ENCODE data around the gene BMP6.

BMP6 gene

GRCh38 chr6:7725849-7726415 is at the start of gene BMP6:
Gene BMP6, plus strand, starts transcription at chr6:7726099. Its CDS starts 857 bp downstream, at chr6:7726956.
- DNase-seq, result peak; percentile 91

- no peak for DNase-seq
Measured at GRCh38 chr6:7677229-7677628, 48.7 kb upstream of the BMP6 start.

- DNase-seq, result no peak
Measured at GRCh38 chr6:7680393-7681075, 45.4 kb upstream of the BMP6 start.

- DNase-seq, result no peak
Measured at GRCh38 chr6:7681449-7681848, 44.5 kb upstream of the BMP6 start.

- no peak for DNase-seq
Measured at GRCh38 chr6:7684076-7684475, 41.8 kb upstream of the BMP6 start.

DNA sequence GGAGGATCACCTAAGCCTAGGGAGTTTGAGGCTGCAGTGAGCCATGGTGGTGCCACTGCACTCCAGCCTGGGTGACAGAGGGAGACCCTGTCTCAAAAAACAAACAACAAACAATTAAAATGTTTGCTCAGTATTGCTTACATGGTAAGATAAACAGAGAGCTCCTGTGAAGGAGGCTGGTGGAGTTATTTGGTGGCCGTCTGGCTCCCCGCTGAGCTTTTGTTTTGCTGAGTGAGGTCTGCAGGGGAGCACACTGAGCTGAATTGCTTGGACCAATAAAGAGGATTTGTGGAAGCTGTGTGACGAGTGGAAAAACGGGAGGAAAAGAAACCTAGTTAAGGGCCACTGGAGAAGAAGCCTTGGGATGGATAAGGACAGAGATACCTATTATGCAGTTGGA is 41.1 kb upstream of the BMP6 start:
- DNase-seq, result no peak

- no peak for DNase-seq
Measured at GRCh38 chr6:7685276-7685675, 40.6 kb upstream of the BMP6 start.

GRCh38 chr6:7687145-7688111 is 38.5 kb upstream of the BMP6 start:
- DNase-seq, result no peak

DNA sequence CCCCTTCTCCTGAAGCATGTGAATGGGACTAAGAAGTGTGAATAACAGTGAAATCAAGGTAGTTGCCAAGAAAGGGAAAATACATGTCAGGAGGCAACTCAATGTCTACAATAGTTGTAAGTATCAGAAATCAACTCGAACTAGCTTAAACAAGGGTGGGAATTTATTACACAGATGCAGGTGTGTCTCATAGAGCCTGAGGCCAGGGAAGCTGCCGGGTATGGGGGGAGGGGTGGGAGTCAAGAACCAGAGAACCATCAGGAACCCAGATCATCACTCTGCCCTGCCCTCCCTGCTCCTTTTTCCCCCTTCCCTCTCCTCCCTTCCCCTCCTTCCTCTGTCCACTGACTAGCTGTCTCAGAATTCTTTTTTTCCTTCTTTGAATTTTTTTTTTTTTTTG is 34.9 kb upstream of the BMP6 start:
- no peak for DNase-seq

GRCh38 chr6:7691675-7692452 is 34.0 kb upstream of the BMP6 start:
- DNase-seq, result no peak

GRCh38 chr6:7692453-7692784 is 33.5 kb upstream of the BMP6 start:
- no peak for DNase-seq

- no peak for DNase-seq
Measured at GRCh38 chr6:7693827-7694226, 32.1 kb upstream of the BMP6 start.

DNA sequence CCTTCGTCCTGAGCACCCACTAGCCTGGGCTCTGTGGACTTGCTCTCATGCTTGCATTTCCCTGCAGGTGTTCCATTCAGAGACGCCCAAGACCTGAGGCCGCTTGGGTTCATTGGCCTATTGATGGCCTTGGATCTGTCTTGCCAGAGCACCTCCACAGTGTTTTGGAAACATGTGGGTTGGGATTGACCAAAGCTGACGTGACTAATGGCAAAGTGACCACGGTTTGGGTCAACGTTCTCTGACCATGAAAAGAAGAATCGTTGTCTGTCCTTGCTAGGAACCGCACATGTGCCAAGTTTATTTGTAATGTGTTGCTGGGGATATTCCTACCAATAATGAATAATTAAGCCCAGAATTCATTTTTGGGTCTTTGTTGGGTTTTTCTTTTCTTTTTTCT is 29.8 kb upstream of the BMP6 start:
- no peak for DNase-seq

DNA sequence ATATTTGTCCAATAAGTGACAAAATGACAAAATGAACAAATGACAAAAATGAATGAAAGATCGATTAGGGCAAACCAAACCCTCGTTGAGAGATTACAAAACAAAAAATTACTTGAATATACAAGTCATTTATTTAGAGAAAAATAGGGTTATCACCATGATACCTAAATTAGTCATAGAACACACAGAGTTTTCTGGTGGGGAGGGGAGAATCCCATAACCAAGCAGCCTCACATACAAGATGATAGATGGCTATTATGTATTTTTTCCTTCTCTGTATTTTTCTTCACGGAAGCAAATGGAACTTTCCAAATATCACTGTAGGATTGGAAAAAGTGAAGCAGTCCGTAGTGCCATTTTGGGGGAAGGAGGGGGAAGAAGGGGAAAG is 28.5 kb upstream of the BMP6 start:
- no peak for DNase-seq

DNA sequence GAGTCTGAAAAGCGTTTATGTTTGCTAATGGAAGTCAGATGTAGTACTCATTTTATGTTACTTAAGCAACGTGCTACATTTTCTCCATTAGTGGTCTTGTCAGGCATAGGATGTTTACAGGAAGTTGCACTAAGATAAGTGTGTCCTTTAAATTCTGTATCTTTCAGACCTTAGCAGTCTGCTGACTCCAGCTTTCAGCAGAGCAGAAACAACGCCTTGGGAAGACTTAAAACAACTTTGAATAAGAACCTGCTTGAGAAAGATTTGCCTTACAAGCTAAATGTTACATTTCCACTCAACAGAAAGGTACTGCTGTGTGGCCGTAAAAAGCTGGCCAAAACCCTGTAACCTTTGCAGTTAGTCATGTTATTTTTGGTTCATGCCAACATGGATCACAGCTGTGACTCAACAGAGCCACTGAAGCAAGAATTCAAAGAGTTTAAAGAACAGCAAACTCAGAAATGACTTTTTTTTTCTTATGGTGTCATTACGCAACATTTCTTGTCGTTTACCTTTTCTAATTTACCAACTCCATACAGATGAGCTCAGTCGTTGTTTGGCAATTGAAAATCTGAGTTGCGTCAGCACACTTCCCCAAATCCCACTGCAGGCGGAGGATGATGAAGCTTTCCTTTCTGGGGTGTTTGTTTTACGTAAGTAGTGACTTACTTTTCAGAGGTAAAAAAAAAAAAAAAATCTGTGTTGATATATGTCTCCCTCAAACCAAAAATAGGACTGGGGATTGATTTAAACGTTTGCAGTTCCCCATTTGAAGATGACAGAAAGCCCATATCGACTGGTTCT is 27.9 kb upstream of the BMP6 start:
- DNase-seq, result no peak

DNA sequence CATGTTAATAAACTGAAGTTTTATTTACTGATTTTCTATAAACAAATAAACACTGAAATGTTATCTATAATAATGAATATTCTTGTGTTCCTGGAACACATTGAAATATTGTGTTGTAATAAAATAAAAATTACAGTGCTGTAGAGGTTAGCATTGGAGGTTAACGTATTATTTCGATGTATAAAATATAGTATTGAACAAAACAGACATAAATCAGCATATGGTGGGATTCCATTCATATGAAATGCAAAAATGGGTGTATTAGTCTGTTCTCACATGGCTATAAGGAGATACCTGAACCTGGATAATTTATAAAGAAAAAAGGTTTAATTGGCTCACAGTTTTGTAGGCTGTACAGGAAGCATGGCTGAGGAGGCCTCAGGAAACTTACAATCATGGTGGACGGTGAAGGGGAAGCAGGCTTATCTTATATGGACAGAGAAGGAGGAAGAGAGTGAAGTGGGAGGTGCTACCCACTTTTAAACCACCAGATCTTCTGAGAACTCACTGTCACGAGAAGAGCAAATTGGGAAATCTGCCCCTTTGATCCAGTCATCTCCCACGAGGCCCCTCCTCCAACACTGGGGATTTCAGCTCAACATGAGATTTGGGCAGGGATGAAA is 24.6 kb upstream of the BMP6 start:
- DNase-seq, result no peak

- no peak for DNase-seq
Measured at GRCh38 chr6:7703148-7703680, 22.7 kb upstream of the BMP6 start.

DNA sequence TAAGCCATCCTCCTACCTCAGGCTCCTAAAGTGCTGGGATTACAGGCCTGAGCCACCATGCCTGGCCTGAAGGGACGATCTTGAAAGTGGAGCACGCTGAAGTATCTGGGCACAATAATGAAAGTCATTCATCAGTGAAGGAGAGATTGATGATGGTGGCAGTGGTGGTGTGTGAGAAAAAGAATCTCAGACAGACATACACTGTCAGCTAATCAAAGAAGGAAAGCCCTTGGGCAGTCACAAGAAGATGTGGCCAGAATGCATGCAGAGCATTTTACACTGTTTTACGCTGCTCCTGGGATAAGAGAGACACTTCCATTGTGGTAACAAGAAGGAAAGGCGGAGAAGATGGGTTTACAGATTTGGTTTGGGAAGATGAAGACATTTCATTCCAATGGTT is 20.4 kb upstream of the BMP6 start:
- DNase-seq, result no peak

DNA sequence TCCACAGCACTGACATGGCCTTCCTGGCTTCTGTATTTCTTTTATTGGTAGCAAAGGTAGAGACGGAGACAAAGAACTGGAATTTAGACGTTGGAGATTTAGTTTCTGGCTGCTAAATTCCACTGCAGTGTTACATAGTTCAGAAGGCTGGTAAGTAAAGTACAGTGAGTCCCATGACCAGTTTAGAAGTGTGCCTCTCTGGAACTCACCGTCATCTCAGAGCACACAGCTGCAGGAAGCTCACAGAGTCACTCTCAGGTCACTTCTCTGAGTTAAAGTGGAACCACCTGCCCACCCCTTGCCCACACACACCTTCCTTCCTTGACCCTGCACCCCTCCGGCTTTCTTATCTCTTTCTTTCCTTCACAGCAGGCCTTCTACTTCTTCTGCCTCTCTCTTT is 19.6 kb upstream of the BMP6 start:
- no peak for DNase-seq

- DNase-seq, result no peak
Measured at GRCh38 chr6:7707787-7708186, 18.1 kb upstream of the BMP6 start.

DNA sequence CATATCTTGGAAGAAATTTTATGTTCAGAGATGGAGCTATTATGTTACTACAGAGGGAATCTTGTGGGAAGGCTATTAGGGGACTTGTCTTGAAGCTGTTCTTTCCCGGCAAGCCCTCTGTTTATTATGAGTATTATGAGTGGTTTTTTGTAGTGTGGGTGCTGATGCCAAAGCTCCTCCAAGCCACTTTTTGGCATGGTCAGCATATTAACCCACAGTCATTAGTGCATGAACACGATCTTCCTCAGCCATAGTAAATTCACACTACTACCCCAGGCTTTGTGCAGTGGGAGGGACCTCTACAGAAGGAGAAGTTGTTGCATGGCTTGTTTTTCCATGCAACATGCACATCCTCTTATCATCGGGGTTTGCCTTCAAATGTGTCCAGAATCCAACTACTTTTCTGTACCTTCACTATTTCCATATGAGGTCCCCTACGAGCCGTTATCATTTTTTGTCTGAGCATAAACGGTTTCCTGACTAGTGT is 6.5 kb upstream of the BMP6 start:
- DNase-seq, result no peak

All from NCI-H1694 (cell line).